Measurements from ENCODE around the gene INSYN2A. TPM values are rescaled to one million over a fixed set of nuclear protein-coding genes. Genes with fewer than 3 reads are reported as not detected.

The INSYN2A gene
- polyA plus RNA-seq, 2 of the 4 experiments (the other 2 are of a cell fraction) = 0.25 to 0.54 TPM

DNA sequence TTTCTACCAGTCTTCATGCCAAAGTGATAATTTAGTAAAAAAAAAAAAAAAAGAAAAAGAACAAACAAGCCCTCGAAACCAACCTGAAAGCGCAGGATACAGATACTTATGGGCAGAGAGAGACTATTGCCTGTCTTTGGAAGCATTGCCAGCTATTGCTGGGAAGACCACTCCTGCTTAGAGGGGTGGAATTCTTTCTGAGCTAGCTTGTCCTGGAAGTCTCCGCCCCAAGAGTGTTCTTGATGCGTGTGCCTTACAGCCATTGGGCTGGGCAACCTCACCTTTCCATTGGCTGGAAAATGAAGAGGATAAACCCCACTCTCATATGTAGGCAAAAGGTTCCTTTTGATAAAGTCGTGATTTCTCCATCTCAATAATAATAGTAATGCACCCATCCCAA lies 19.9 kb upstream of the INSYN2A start:
- Histone ChIP-seq H3K4me2 (no peak overlapping the region), H3K9me3 (no peaks in the 10 kb centered on the region), H3K27ac (no peak overlapping the region), H3K4me1 (no peaks in the 10 kb centered on the region), H3K4me3 (no peak overlapping the region)
- ChIA-PET POLR2A (no interaction called here), CTCF (interaction anchor here (1.8 kb wide), 1 partner anchor 20 kb away, joined by 6 read pairs; the partner anchor contains the start of gene INSYN2A)
- TF ChIP-seq TP53 (CRISPR knock-in tag; IDR thresholded peaks at IDR 0.05) = no peak
- TF ChIP-seq ZSCAN20 (CRISPR knock-in tag; IDR thresholded peaks at IDR 0.05) = no peak
- TF ChIP-seq SREBF2 (IDR thresholded peaks at IDR 0.05) = no peak
- no peak for TF ChIP-seq EHF (CRISPR knock-in tag; IDR thresholded peaks at IDR 0.05)
- DNase-seq (ENCODE audit: low read depth in 1 of 2, low spot score in 1 of 2) (no peak), ATAC-seq (no peak), FAIRE-seq (no peak)
- 96% methylated on average over 5 of the region's 5 CpGs for WGBS (ENCODE audit: missing lambda C conversion rate)

DNA sequence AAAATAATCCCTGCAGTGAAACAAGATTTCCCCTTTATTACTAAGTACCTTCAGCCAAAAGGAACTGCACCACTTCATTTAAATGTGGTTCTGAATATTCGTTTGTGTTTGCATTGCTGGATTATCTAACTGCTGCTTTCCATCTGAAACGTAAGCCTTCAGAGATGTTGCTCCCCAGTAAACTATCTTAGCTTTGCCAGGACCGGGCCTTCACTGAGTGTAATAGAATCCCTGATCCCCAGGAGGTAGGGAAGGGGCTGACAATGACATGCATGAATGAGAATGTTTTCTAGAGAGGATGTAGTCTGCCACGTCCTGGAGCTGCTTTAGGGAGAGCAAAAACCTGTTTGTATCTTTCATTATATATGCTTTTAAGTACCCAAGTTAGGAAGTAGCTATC lies 19.5 kb upstream of the INSYN2A start:
- no peak for TF ChIP-seq HEYL (CRISPR knock-in tag; IDR thresholded peaks at IDR 0.05)
- no peak for TF ChIP-seq NFE2L2 (conservative IDR thresholded peaks at IDR 0.05; ENCODE audit: low read length)
- TF ChIP-seq, protein P1, sequence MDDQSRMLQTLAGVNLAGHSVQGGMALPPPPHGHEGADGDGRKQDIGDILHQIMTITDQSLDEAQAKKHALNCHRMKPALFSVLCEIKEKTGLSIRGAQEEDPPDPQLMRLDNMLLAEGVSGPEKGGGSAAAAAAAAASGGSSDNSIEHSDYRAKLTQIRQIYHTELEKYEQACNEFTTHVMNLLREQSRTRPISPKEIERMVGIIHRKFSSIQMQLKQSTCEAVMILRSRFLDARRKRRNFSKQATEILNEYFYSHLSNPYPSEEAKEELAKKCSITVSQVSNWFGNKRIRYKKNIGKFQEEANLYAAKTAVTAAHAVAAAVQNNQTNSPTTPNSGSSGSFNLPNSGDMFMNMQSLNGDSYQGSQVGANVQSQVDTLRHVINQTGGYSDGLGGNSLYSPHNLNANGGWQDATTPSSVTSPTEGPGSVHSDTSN (IDR thresholded peaks at IDR 0.05) = no peak
- TF ChIP-seq, protein P2, sequence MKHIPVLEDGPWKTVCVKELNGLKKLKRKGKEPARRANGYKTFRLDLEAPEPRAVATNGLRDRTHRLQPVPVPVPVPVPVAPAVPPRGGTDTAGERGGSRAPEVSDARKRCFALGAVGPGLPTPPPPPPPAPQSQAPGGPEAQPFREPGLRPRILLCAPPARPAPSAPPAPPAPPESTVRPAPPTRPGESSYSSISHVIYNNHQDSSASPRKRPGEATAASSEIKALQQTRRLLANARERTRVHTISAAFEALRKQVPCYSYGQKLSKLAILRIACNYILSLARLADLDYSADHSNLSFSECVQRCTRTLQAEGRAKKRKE (CRISPR knock-in tag; IDR thresholded peaks at IDR 0.05; ENCODE audit: low read depth) = no peak
- TF ChIP-seq, protein P3, sequence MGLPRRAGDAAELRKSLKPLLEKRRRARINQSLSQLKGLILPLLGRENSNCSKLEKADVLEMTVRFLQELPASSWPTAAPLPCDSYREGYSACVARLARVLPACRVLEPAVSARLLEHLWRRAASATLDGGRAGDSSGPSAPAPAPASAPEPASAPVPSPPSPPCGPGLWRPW (IDR thresholded peaks at IDR 0.05) = no peak
- TF ChIP-seq ZSCAN20 (CRISPR knock-in tag; IDR thresholded peaks at IDR 0.05) = no peak
- TF ChIP-seq, protein P4, sequence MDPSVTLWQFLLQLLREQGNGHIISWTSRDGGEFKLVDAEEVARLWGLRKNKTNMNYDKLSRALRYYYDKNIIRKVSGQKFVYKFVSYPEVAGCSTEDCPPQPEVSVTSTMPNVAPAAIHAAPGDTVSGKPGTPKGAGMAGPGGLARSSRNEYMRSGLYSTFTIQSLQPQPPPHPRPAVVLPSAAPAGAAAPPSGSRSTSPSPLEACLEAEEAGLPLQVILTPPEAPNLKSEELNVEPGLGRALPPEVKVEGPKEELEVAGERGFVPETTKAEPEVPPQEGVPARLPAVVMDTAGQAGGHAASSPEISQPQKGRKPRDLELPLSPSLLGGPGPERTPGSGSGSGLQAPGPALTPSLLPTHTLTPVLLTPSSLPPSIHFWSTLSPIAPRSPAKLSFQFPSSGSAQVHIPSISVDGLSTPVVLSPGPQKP (IDR thresholded peaks at IDR 0.05; ENCODE audit: low read depth, low read length) = no peak
- no peak for TF ChIP-seq ESRRA (IDR thresholded peaks at IDR 0.05; ENCODE audit: borderline replicate concordance, low read length)
- TF ChIP-seq NPAS2 (CRISPR knock-in tag; IDR thresholded peaks at IDR 0.05; ENCODE audit: borderline replicate concordance) = no peak
- no peak for TF ChIP-seq MYC (IDR thresholded peaks at IDR 0.05; ENCODE audit: borderline replicate concordance, low read length)
- no peak for TF ChIP-seq CHD2 (IDR thresholded peaks at IDR 0.05; ENCODE audit: low read length, partially characterized antibody)
- no peak for TF ChIP-seq CBX2 (IDR thresholded peaks at IDR 0.05; ENCODE audit: borderline replicate concordance, low read depth)
- no peak for TF ChIP-seq RNF2 (IDR thresholded peaks at IDR 0.05; ENCODE audit: borderline replicate concordance, low read depth)
- TF ChIP-seq, protein P5, sequence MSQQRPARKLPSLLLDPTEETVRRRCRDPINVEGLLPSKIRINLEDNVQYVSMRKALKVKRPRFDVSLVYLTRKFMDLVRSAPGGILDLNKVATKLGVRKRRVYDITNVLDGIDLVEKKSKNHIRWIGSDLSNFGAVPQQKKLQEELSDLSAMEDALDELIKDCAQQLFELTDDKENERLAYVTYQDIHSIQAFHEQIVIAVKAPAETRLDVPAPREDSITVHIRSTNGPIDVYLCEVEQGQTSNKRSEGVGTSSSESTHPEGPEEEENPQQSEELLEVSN (IDR thresholded peaks at IDR 0.05; ENCODE audit: borderline replicate concordance, low read depth) = no peak
- DNase-seq (ENCODE audit: low read depth in 1 of 2, low spot score in 1 of 2) (no peak), ATAC-seq (no peak), FAIRE-seq (no peak)
- H3K4me3 ChIP-seq = no peak overlapping the region
- no peak overlapping the region for H3K4me2 ChIP-seq
- ChIA-PET POLR2A (no interaction called here), CTCF (interaction anchor here (1.8 kb wide), 1 partner anchor 19 kb away, joined by 6 read pairs; the partner anchor contains the start of gene INSYN2A)
- no peaks in the 10 kb centered on the region for H3K9me3 ChIP-seq
- no peaks in the 10 kb centered on the region for H3K4me1 ChIP-seq
- WGBS (ENCODE audit: missing lambda C conversion rate) = 74% methylated on average over 4 of the region's 4 CpGs
- no peak overlapping the region for H3K27ac ChIP-seq

DNA sequence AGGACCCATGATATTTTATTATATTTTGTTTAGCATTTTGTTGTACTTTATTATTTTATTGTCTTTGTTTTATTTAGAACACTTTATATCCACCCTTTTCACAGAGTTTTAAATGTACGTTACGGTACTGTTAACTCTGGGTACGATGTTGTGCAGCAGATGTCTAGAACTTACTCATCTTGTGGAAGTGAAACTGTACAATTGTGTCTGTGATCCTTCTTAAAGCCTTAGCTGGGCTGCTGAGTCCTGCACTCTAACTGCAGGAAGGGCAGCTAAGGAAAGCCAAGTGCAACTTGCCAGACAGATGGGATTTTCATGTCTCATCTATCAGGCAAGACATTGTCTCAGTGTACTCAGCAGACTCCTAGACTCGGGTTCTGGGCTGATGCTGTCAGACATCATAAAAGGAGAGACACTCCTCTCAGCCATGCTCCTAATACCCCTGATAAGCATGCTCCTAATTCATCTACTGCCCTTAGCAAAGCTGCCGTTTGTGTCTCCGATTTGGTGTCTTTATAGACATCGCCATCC lies 14.6 kb upstream of the INSYN2A start:
- Histone ChIP-seq H3K4me2 (no peak overlapping the region), H3K9me3 (no peaks in the 10 kb centered on the region), H3K4me1 (no peaks in the 10 kb centered on the region), H3K27ac (no peak overlapping the region), H3K4me3 (no peak overlapping the region)
- ChIA-PET POLR2A (no interaction called here), CTCF (no interaction called here)
- ATAC-seq (no peak), FAIRE-seq (no peak), DNase-seq (ENCODE audit: low read depth in 1 of 2, low spot score in 1 of 2) (no peak)
- WGBS (ENCODE audit: missing lambda C conversion rate) = 90% methylated on average over 7 of the region's 7 CpGs
- TF ChIP-seq, protein P6, sequence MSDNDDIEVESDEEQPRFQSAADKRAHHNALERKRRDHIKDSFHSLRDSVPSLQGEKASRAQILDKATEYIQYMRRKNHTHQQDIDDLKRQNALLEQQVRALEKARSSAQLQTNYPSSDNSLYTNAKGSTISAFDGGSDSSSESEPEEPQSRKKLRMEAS (IDR thresholded peaks at IDR 0.05) = no peak
- TF ChIP-seq CEBPB (IDR thresholded peaks at IDR 0.05) = no peak
- TF ChIP-seq HEYL (CRISPR knock-in tag; IDR thresholded peaks at IDR 0.05) = no peak
- TF ChIP-seq ZFP36 (IDR thresholded peaks at IDR 0.05; ENCODE audit: borderline replicate concordance, partially characterized antibody) = no peak
- no peak for TF ChIP-seq SREBF2 (IDR thresholded peaks at IDR 0.05)
- TF ChIP-seq HOXB13 (CRISPR knock-in tag; IDR thresholded peaks at IDR 0.05; ENCODE audit: low read depth) = no peak
- no peak for TF ChIP-seq EP300 (IDR thresholded peaks at IDR 0.05)

Measured in A549 (cell line).